Ovary (tissue), 9 donors: ENCODE data around the gene AFF2. TPM values are rescaled to one million over a fixed set of nuclear protein-coding genes. Genes with fewer than 3 reads are reported as not detected.

Experiments used
- DNase-seq, 5 donors: peaks; one replicate each; pipeline ENCODE4 v3.0.0-alpha.2; 2019 to 2020
- H3K27ac ChIP-seq, 2 donors: fragments of 200-600 bp; one replicate each; pipeline versions ENCODE4 v1.5.1 to v1.8.0; 2019 to 2022
- H3K27me3 ChIP-seq: fragments of 200-600 bp; one replicate; pipeline ENCODE4 v1.8.0; 2022
- H3K36me3 ChIP-seq: fragments of 200-600 bp; sonication (generic); one replicate; pipeline ENCODE4 v1.5.1; 2019
- H3K4me1 ChIP-seq: one replicate; pipeline ENCODE4 v1.8.1; 2013; ENCODE audit warnings: mild to moderate bottlenecking, moderate library complexity; ENCODE audit not compliant: insufficient read depth
- H3K4me3 ChIP-seq: fragments of 200-600 bp; sonication (generic); one replicate; pipeline ENCODE4 v1.5.1; 2017
- H3K9me3 ChIP-seq, 2 donors: fragments of 200-600 bp in 1 of 2; sonication (generic) in 1 of 2; one replicate each; pipeline versions ENCODE4 v1.5.1 to v1.8.1; 2013 to 2019; ENCODE audit warnings: mild to moderate bottlenecking in 1 of 2, moderate library complexity in 1 of 2
- EP300 ChIP-seq: sonication (generic); formaldehyde crosslinking; IDR thresholded peaks from one replicate; pipeline ENCODE4 v1.6.1; 2017; ENCODE audit warnings: antibody characterized with exemption
- POLR2A ChIP-seq: fragments of 450-650 bp; IDR thresholded peaks from one replicate; pipeline ENCODE4 v1.6.1; 2017; ENCODE audit warnings: antibody characterized with exemption, mild to moderate bottlenecking, moderate library complexity
- WGBS, 3 donors: extraction: QIAGEN DNeasy Blood & Tissue Kit in 1 of 3; methylation state at CpG; one replicate each; pipeline versions ENCODE4 v1.1.5 to v1.1.7; 2013 to 2017; 5-methylcytosine and 5-hydroxymethylcytosine counted together
- intact Hi-C, 4 donors: fragments of 100-400 bp; cut with DNase I; formaldehyde crosslinking; loops; one replicate each; pipeline versions ENCODE4 v1.11.0 to v1.15.1; 2022 to 2023
- polyA plus RNA-seq, 2 donors: library from polyadenylated mRNA; stranded (reverse); fragments of 200-250 nt in 1 of 2; fragments of 350-450 nt in 1 of 2; fragmentation: Illumina TruSeq in 1 of 2; extraction: RNeasy Lipid Tissue Mini Kit (QIAGEN cat#74804) in 1 of 2; gene quantifications; one replicate each; pipeline ENCODE4 v1.2.3, GENCODE V29; 2013 to 2014
- total RNA-seq, 7 donors: library from RNA; depleted of rRNA in 2 of 7; stranded (reverse); fragments of >200 nt in 2 of 7; fragmentation: NEBNext Ultra II Directional in 3 of 7; extraction: Animal tissue kit (Norgen Biotek cat#: 25700) in 3 of 7; gene quantifications; one replicate each; pipeline versions ENCODE4 v1.1.0 to v1.2.4, GENCODE V29; 2016 to 2023
- TF ChIP-seq, protein P1 (sequence below), 3 donors: fragments of 450-650 bp in 2 of 3; fragments of 200-600 bp in 1 of 3; IDR thresholded peaks; one replicate each; pipeline versions ENCODE4 v1.5.1 to v1.8.0; 2016 to 2022; ENCODE audit warnings: antibody characterized with exemption in 3 of 3, mild to moderate bottlenecking in 1 of 3
- donor health status: DM: no; HTN: no; CAD: no; lungs with moderate emphysema.
- donor health status: DM: no; HTN: no; CAD: no.
- donor health status: Bipolar disorder and iron deficiency.
- donor health status: DM: yes; HTN: yes; CAD: no.
- donor health status: DM: no; HTN: no; CAD: no.
- donor health status: DM: yes; HTN: yes; CAD: no.

Gene AFF2
- total and polyA plus RNA-seq, 9 donors, result 1.3 to 12.3 (median 4.6) TPM

DNA sequence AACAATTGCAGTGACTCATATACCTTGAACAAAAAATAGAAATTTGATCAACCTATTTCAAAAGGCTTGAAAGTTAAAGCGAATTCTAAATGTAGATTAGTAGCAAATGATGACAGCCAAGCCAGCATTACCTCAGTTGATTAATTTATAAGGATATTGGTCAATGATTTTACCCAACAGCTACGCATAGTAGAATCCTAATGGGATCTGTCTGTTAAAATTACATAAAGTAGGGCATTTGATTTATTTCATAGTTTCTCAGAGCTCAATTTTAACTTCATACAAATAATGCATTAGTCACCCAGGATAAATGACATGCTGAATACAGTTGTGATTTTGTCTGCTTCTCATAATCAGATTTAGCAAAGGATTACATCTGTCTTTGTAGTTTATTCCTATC, 12.0 kb downstream of the AFF2 start:
- Histone ChIP-seq H3K27me3 (no peaks in the 10 kb centered on the region), H3K4me3 (no peak overlapping the region), H3K4me1 (no peaks in the 10 kb centered on the region), H3K36me3 (no peaks in the 10 kb centered on the region), H3K9me3 (no peaks in the 10 kb centered on the region), H3K27ac (no peak overlapping the region)
- WGBS, 3 donors, result 64 to 68% (median 66%) methylated on average over 2 of the region's 2 CpGs
- TF ChIP-seq, protein P1, sequence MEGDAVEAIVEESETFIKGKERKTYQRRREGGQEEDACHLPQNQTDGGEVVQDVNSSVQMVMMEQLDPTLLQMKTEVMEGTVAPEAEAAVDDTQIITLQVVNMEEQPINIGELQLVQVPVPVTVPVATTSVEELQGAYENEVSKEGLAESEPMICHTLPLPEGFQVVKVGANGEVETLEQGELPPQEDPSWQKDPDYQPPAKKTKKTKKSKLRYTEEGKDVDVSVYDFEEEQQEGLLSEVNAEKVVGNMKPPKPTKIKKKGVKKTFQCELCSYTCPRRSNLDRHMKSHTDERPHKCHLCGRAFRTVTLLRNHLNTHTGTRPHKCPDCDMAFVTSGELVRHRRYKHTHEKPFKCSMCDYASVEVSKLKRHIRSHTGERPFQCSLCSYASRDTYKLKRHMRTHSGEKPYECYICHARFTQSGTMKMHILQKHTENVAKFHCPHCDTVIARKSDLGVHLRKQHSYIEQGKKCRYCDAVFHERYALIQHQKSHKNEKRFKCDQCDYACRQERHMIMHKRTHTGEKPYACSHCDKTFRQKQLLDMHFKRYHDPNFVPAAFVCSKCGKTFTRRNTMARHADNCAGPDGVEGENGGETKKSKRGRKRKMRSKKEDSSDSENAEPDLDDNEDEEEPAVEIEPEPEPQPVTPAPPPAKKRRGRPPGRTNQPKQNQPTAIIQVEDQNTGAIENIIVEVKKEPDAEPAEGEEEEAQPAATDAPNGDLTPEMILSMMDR (IDR thresholded peaks at IDR 0.05), result no peak
- TF ChIP-seq EP300 (no peak), POLR2A (no peak)
- intact Hi-C loops, result loop anchor here in 1 of 4 donors (10.0 kb wide), 1 partner anchor 312 kb away; no protein-coding TSS in a partner anchor
- DNase-seq, result no peak

DNA sequence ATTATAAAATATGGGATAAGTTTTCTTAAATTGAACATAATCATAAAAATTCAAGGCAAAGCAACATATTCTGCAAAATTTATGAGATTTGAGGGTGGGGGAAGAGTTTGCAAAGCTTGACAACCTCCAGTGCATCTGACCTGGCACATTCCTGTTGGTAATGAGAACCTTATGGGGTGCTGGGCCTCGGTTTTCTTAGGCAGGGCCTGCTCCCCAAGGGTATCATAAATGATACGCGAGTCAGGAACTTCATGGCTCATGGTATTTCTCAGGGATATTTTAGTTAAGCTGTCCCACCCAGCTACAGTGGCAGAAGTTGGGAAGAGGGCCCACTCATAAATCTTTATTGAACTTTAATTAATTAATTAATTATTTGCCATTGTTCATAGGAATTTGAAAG, 13.2 kb downstream of the AFF2 start:
- WGBS, 3 donors, result 67 to 70% (median 68%) methylated on average over 3 of the region's 3 CpGs

DNA sequence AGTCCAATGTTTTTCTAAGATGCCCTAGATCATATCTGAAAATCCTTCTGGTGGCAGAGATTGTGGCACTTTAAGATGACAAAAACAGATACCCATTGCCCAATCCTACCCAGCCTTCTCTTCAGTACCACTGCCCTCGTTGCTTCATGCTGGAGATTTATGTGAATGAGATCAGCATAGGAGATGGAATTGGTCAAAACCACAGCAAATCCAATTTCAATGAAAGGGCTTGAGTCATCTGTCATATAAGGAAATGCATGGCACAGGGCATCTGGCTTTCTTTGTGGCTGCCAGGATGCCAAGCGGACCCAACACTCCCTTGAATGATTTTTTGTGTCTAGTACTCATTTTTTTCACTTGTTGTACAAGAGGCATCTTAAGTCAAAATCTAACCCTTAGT, 16.8 kb downstream of the AFF2 start:
- intact Hi-C loops, result loop anchor here in 1 of 4 donors (10.0 kb wide), 1 partner anchor 308 kb away; no protein-coding TSS in a partner anchor
- 49 to 61% (median 57%) methylated on average over 2 of the region's 2 CpGs for WGBS, 3 donors
- H3K9me3 ChIP-seq, result no peaks in the 10 kb centered on the region
- H3K36me3 ChIP-seq, result no peaks in the 10 kb centered on the region
- DNase-seq, result no peak
- no peaks in the 10 kb centered on the region for H3K27me3 ChIP-seq
- no peak overlapping the region for H3K27ac ChIP-seq
- H3K4me1 ChIP-seq, result no peaks in the 10 kb centered on the region
- TF ChIP-seq, protein P1 (IDR thresholded peaks at IDR 0.05), result no peak
- TF ChIP-seq EP300 (no peak), POLR2A (no peak)
- no peak overlapping the region for H3K4me3 ChIP-seq

More for the DNA sequence above, 13.2 kb downstream of the AFF2 start:
- no peaks in the 10 kb centered on the region for H3K36me3 ChIP-seq
- no peaks in the 10 kb centered on the region for H3K27me3 ChIP-seq
- no peak overlapping the region for H3K4me3 ChIP-seq
- TF ChIP-seq, protein P1 (IDR thresholded peaks at IDR 0.05), result no peak
- no peak for TF ChIP-seq EP300
- no peaks in the 10 kb centered on the region for H3K4me1 ChIP-seq
- no peaks in the 10 kb centered on the region for H3K9me3 ChIP-seq
- intact Hi-C loops, result loop anchor here in 1 of 4 donors (10.0 kb wide), 1 partner anchor 311 kb away; no protein-coding TSS in a partner anchor
- no peak for DNase-seq
- no peak overlapping the region for H3K27ac ChIP-seq

DNA sequence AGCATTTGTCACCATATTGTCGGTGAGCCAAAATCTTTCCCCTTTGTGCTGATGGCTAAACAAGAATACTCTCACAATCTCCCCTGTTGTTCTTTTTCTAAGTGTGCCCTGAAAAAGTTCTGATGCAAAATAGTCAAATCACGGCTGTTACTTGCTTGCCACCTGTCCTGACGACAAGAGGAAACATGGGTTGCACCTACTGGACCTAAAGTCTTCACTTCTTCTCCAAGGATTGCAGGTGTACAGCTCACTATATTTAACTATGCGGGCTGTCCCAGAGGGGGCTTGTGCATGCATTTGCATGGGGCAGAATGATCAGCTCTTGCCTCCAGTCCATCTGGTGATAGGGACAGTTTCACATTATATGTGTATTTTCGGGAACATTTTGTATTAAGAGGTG, 21.6 kb downstream of the AFF2 start:
- TF ChIP-seq POLR2A, result no peak
- TF ChIP-seq, protein P1 (IDR thresholded peaks at IDR 0.05), result no peak
- TF ChIP-seq EP300, result no peak
- no peak overlapping the region for H3K27ac ChIP-seq
- H3K27me3 ChIP-seq, result no peaks in the 10 kb centered on the region
- H3K9me3 ChIP-seq, result no peaks in the 10 kb centered on the region
- no peaks in the 10 kb centered on the region for H3K4me1 ChIP-seq
- 66 to 83% (median 71%) methylated on average over 5 of the region's 5 CpGs for WGBS, 3 donors
- no peak overlapping the region for H3K4me3 ChIP-seq
- no peak for DNase-seq
- intact Hi-C loops, result no loop called here
- no peaks in the 10 kb centered on the region for H3K36me3 ChIP-seq
